SHP77 treated with DMSO at 0.1 percent for 48 hours (cell line): Measurements from ENCODE around the gene STEAP3.

Source experiments
- DNase-seq: peaks from one replicate; lab custom pipeline; 2025; lab: John Stamatoyannopoulos, UW

STEAP3 gene

DNA sequence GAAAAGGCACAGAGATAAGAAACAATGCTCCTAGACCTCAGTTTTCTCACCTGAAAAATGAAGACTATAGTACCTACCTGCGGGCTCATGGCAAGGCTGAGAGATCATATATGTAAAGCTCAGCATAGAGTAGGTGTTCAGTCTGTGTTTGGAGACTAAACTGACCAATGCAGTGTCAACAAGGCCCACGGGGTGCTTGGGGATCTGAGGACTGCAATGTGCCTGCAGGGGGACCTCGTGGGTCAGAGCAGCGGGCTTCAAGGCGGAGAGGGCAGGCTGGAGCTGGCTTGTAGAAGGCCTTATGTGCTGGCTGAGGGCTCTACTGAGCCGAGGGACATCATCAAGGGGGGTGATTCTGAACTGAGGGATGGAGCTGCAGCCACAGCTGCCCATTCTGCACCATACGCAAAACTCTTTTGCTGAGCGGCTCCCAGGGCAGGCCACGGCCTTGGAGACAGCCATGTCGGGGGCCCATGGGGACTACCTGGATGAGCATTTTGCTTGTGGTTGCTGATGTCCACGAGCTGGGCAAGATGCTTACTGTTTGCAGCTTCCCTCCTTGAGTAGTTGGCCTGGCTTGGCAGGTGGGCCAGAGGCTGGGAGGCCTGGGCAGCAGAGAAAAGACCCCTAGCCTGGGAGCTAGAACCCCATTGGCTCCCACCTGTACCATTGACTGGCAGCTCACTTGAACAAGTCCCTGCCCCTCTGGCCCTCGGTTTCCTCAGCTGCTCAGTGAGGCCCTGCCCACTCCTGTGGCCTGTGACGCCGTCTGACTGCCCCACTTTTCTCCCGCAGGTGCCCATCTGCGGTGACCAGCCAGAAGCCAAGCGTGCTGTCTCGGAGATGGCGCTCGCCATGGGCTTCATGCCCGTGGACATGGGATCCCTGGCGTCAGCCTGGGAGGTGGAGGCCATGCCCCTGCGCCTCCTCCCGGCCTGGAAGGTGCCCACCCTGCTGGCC lies 23.5 kb downstream of the STEAP3 start:
- DNase-seq = no peak

DNA sequence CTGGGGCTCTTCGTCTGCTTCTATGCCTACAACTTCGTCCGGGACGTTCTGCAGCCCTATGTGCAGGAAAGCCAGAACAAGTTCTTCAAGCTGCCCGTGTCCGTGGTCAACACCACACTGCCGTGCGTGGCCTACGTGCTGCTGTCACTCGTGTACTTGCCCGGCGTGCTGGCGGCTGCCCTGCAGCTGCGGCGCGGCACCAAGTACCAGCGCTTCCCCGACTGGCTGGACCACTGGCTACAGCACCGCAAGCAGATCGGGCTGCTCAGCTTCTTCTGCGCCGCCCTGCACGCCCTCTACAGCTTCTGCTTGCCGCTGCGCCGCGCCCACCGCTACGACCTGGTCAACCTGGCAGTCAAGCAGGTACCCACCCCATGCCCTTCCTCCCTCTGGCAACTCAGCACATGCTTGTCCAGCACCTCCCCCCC lies 24.2 kb downstream of the STEAP3 start:
- DNase-seq = no peak

- no peak for DNase-seq
Observed at GRCh38 chr2:119248311-119248710, 24.7 kb downstream of the STEAP3 start.

DNA sequence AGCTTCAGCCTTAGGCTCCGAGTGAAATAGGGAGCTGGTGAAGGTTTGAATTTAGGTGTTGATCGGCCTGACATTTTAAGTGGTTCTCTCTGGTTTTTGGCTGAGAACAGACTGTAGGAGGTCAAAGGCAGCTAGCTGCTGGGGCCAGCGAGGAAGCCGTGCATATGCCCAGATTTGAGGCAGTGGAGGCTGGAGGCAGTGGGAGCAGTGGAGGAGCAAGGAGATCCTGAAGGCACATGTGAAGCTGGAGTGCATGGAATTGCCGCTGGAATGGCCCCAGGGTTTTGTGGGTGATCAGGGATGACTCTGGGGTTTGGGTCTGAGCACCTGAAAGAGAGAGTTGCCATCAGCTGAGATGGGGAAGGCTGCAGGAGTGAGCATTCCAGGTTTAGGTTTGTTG lies 25.1 kb downstream of the STEAP3 start:
- no peak for DNase-seq

DNA sequence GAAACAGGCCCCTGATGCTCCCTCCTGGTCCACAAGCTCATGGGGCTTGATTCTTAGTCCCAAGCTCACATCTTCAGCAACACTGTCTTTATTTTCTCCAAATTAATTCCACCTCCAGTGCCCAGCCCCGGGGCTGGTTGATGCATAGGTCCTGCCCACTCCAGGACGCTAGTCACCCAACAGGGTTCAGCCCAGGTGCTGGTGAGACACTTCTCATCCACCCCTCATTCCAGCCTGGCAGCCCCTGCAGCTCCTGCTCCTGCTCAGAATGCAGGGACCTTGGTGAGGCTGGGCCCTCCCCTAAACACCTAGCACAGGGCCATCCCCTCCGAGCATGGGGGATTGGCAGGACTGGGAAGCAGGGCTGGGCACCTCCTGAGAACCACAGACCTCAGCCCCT lies 25.7 kb downstream of the STEAP3 start:
- no peak for DNase-seq

GRCh38 chr2:119249855-119250717 lies 26.5 kb downstream of the STEAP3 start:
- no peak for DNase-seq

- DNase-seq = no peak
Observed at GRCh38 chr2:119250718-119251290, 27.2 kb downstream of the STEAP3 start.

DNA sequence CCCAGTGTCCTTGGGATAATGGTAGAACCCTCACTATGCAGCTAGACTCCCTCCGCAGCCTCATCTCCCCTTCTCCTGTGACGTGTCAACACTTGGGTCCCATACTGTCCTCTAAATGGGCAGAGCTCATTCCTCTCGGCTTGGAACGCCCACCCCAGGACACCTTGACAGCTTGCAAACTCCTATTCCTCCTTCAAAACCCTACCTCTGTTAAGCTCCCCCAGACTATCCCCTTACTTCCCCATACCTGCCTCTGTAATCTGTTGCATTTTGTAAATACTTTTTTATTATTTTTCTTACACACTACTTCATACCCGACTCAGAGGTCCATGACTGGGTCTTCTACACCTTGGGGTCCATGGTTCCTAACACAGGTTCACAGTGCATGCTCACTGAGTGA lies 28.0 kb downstream of the STEAP3 start:
- no peak for DNase-seq

DNA sequence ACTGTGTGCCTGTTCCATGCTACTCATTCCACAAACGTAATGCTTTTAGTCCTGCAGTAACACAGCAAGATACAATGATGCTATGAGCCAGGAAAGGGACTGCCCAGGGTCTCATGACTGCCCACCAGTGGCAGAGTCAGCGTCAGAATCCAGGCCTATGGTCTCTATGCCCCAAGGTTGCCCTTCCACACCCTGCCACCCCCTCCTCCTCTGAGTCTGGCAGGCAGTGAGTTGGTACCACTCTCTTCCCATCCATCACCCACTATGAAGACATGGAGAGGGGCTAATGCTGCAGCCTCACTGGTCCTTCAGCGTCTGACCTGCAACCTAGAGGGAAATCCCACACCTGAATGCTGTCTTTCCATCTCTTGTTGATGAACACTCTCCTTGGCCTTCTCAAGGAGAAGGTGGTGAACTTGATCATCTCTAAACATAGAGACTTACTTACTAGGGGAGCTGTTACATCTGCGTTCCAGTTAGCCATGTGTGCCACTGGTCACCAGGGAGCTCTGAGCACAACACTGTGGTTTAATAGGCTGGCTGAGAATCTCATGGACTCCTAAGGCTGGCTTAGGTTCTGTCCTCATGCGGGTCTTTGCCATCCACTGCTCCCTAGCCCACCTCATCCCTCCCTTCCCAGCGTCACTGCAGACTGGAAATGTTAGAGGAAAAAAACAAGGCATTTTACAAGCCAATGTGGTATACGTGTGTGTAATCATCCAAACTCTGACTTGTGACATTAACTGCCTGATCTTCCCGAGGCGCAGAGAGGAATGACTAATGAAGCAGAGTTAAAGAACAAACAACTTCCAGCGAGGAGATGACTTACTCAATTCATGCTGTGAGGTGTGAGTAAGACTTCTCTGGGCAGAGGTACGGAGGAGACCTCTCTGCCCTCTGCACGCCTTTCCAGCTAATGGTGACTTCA lies 28.8 kb downstream of the STEAP3 start:
- DNase-seq = no peak

DNA sequence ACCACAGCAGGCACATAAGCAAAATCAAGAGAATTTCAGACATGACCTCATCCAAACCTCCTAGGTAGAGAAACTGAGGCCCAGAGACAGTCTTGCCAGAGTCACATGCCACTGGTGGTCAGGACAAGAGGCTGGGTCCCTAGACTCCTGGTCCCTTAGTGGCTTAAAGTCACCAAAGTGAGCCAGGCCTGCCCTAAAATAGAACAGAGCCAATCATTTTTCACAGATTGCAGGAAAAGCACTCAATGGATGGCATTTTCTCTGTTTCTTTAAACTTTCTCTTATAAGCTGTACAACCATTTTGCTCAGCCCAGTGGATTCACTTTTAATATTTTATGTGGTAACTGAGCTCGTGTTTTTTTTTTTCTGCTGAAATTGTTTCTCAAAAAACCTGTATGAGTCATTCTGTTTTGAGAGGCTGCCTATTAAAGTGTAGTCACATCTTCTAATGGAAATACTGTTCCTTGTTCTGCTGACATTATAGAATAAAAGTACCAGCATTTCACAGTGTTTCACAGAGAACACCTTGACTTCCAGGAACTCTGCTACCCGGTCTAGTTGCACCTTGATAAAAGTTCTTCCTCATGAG lies 29.6 kb downstream of the STEAP3 start:
- no peak for DNase-seq

DNA sequence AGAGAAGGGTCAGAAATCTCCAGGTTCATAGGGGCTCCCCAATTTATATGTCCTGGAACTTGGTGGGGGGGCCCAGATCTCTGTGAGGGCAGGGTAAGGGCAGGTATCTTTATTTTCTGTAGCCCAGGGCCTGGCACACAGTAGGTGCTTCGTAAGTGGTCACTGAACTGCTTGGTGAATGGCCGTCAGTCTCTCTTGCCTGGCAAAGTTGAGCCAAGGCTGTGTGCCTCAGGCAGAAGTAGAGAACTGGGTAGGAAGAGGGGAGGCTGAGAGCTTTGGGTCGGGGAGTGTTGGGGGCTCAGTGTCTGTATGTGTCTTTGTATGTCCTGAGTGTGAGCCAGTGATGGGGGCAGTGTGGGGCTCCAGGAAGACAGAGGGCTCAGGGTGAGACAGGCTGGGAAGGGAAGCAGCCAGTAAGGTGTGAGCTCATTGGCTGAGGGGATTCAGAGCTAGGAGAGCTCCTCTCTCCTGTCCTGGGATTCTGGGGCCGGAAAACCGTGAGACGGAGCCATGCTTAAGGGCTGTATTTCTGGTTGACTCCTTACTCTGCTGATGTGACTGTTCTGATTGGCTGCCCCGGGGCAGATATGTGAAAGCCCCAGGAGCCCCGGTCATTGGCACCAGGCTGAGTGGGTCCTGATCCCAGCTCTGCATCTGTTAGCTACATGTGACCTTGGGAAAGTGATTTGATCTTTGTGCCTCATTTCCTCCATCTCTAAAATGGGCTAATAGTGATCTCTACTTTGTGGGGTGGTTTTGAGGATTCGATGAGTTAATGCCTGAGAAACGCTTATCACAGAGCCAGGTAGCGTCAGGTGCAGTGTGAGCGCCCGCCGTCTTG lies 30.3 kb downstream of the STEAP3 start:
- DNase-seq = no peak

- DNase-seq = no peak
Observed at GRCh38 chr2:119254601-119255080, 31.0 kb downstream of the STEAP3 start.

DNA sequence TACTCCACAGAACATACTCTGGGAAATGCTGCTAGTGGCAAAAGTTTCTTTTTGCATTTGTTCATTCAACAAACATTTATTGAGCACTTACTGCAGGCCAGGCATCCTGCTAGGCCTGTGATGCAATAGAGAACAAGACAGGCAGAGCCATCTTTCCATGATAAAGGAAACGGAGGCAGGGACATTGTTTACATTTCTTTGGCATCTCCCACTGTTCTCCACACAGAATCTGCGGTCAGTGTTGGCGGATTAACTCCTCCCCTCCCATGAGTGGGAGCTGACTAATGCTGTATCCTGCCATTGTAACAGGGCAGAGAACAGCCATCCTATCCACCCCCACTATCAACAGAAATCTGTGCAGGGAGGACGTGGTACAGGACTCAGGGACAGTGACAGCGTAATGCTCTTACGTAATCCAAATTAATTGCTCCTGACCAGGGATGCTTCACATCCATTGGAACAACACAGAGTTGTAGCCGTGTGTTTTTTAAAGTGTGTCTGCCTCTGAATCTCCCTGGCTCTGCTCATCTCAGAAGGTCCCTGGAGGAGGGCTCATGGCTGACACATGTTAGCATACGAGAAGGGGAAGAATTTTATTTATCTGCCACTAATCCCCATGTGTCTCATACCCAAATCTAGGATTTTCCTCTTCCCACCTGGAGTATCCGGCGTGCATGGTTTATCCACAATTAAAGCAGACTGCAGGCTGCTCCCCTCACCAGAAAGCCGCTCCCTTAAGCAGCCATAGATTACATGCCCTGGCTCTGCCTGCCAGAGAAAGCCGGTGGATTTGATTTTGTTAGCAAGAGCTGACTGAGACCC lies 32.3 kb downstream of the STEAP3 start:
- DNase-seq = peak; percentile 17

GRCh38 chr2:119256582-119256921 lies 32.9 kb downstream of the STEAP3 start:
- DNase-seq = no peak

DNA sequence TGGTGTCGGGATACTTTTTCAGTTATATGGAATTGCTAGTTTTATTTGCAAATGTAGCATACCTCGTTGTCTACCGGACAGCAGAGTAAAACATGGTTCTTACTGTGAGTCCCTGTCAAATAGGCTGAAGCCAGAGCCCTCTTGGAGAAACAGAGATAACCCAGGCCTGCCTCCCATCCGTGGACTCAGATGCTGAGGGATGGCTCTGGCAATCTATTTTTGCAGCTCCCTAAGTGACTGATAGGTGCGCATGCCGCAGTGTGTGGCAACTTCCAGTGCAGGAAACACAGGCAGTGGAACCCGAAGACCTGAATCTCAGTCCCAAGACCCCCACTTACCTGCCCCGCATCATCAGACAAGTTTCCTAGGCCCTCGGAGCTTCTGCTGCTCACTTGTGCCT lies 33.6 kb downstream of the STEAP3 start:
- DNase-seq = no peak

GRCh38 chr2:119259296-119259860 lies 35.7 kb downstream of the STEAP3 start:
- DNase-seq = no peak

DNA sequence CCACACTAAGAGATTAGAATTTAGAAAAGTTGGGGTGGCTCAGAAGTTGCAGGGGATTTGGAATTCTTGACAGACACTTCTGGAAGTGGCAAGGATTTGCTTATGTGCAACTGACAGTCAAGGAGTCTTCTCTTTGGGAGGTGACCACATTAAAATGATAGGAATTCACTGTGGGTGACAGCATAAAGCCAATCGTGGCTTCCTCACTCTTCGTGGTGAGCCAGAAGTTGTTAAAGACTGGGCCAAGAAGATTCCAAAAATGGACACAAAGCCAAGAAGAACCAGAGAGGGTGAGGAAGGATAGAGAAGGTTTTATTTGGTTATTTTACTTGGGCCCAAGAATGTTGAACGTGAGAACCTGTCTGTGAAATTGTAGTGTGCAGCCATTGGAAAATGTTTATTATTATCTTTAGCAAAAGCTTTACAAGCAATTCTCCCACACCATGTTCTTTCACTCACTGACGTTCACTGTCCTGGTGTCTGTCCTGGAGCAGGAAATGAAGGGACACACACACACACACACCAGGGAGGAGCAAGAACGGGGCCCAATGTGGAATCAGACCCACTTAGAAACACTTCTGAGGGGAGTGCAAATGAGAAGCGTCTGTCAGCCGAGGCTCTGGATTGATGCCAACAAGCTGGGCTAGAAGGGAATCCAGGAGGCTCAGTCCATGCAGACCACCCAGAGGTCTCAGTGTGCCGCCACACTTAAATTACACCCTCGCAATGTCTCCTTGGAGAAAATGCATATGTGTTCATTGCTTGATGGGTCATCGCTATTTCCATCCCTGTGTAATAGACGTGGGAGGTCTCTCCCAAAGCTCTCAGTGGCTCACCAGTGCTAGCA lies 37.2 kb downstream of the STEAP3 start:
- no peak for DNase-seq
